Stimulated activated CD4-positive, alpha-beta T cell treated with anti-CD3 and anti-CD28 coated beads, Interleukin-4, amount 100 ng/mL, for 4 hours (primary cell): ENCODE results near the gene ZCRB1.

ENCODE experiments used
- DNase-seq, 2 experiments: peaks; one replicate each; pipeline ENCODE4 v3.0.0-alpha.2; 2020

The ZCRB1 gene

GRCh38 chr12:42277396-42278127 is 48.3 kb downstream of the ZCRB1 start:
- no peak for DNase-seq

GRCh38 chr12:42275499-42275898 is 50.4 kb downstream of the ZCRB1 start:
- DNase-seq, result no peak

- no peak for DNase-seq
These were observed 52.2 kb downstream of the ZCRB1 start for GRCh38 chr12:42273706-42274105.

- no peak for DNase-seq
These were observed 55.3 kb downstream of the ZCRB1 start for GRCh38 chr12:42270596-42270995.

GRCh38 chr12:42267413-42268190 is 58.3 kb downstream of the ZCRB1 start:
- DNase-seq, result no peak

- no peak for DNase-seq
These were observed 59.2 kb downstream of the ZCRB1 start for GRCh38 chr12:42266579-42267230.

- DNase-seq, result no peak
These were observed 63.6 kb downstream of the ZCRB1 start for GRCh38 chr12:42262271-42262670.
